Right atrium auricular region (tissue), 2 donors: ENCODE results near the gene CCT7. TPM values are rescaled to one million over a fixed set of nuclear protein-coding genes. Genes with fewer than 3 reads are reported as not detected.

Experiments
- DNase-seq: peaks from one replicate; pipeline ENCODE4 v3.0.0-alpha.2; 2019; ENCODE audit warnings: low spot score
- H3K27ac ChIP-seq, 2 donors: fragments of 200-600 bp; sonication (generic); 1 replicate in 1 of 2; 2 replicates in 1 of 2; pipeline ENCODE4 v1.5.1; 2016 to 2019
- H3K27me3 ChIP-seq, 2 donors: fragments of 200-600 bp; sonication (generic); one replicate each; pipeline versions ENCODE4 v1.5.1 to v1.6.0; 2017 to 2019
- H3K36me3 ChIP-seq: fragments of 200-600 bp; sonication (generic); one replicate; pipeline ENCODE4 v1.5.1; 2016
- H3K4me1 ChIP-seq, 2 donors: fragments of 200-600 bp; sonication (generic); one replicate each; pipeline versions ENCODE4 v1.5.1 to v1.6.0; 2017 to 2019
- H3K4me3 ChIP-seq, 2 donors: fragments of 200-600 bp; sonication (generic); 1 replicate in 1 of 2; 2 replicates in 1 of 2; pipeline ENCODE4 v1.5.1; 2017 to 2019; ENCODE audit warnings: mild to moderate bottlenecking in 1 of 2, moderate library complexity in 1 of 2
- H3K9me3 ChIP-seq, 2 donors: fragments of 200-600 bp; sonication (generic); one replicate each; pipeline ENCODE4 v1.5.1; 2019
- CTCF ChIP-seq, 2 donors: fragments of 200-600 bp; sonication (generic); IDR thresholded peaks; one replicate each; pipeline ENCODE4 v1.5.1; 2019; ENCODE audit warnings: antibody characterized with exemption in 2 of 2
- total RNA-seq, 2 donors: library from RNA; depleted of rRNA; stranded (reverse); fragments of >200 nt; gene quantifications; one replicate each; pipeline ENCODE4 v1.1.0, GENCODE V29; 2016

Gene CCT7
- total RNA-seq, 2 donors from 2014 or later, result 154 to 191 TPM

- H3K4me1 ChIP-seq, result peaks cover 0 to 7% of the 10 kb centered on the region in 2 donors
- no peak for TF ChIP-seq CTCF (IDR thresholded peaks at IDR 0.05)
- no peaks in the 10 kb centered on the region for H3K9me3 ChIP-seq
- H3K27ac ChIP-seq, result no peak overlapping the region
- no peak for DNase-seq
- H3K36me3 ChIP-seq, result no peaks in the 10 kb centered on the region
- H3K4me3 ChIP-seq, result no peak overlapping the region
- peaks cover 0 to 2% of the 10 kb centered on the region in 2 donors for H3K27me3 ChIP-seq
Observed at GRCh38 chr2:73266061-73266901, 32.2 kb downstream of the CCT7 start.

- H3K27ac ChIP-seq, result no peak overlapping the region
- no peaks in the 10 kb centered on the region for H3K9me3 ChIP-seq
- peaks cover 0 to 7% of the 10 kb centered on the region in 2 donors for H3K4me1 ChIP-seq
- H3K27me3 ChIP-seq, result peaks cover 0 to 2% of the 10 kb centered on the region in 2 donors
- H3K36me3 ChIP-seq, result no peaks in the 10 kb centered on the region
- no peak overlapping the region for H3K4me3 ChIP-seq
- no peak for TF ChIP-seq CTCF (IDR thresholded peaks at IDR 0.05)
- DNase-seq, result no peak
Observed at GRCh38 chr2:73267008-73267407, 32.9 kb downstream of the CCT7 start.

GRCh38 chr2:73268366-73268829, 34.3 kb downstream of the CCT7 start:
- no peak for DNase-seq
- no peak for TF ChIP-seq CTCF (IDR thresholded peaks at IDR 0.05)
- Histone ChIP-seq H3K36me3 (no peaks in the 10 kb centered on the region), H3K9me3 (no peaks in the 10 kb centered on the region), H3K27me3 (peaks cover 0 to 2% of the 10 kb centered on the region in 2 donors), H3K4me3 (peak overlapping the region in 1 of 2 donors; percentile 9), H3K4me1 (peaks cover 0 to 7% of the 10 kb centered on the region in 2 donors), H3K27ac (no peak overlapping the region)

- TF ChIP-seq CTCF (IDR thresholded peaks at IDR 0.05), result no peak
Observed at GRCh38 chr2:73268830-73269685, 35.0 kb downstream of the CCT7 start.

GRCh38 chr2:73269686-73270465, 35.8 kb downstream of the CCT7 start:
- no peak for TF ChIP-seq CTCF (IDR thresholded peaks at IDR 0.05)
- no peaks in the 10 kb centered on the region for H3K9me3 ChIP-seq
- no peak overlapping the region for H3K27ac ChIP-seq
- H3K4me3 ChIP-seq, result no peak overlapping the region
- DNase-seq, result no peak
- peaks cover 0 to 2% of the 10 kb centered on the region in 2 donors for H3K27me3 ChIP-seq
- peaks cover 0 to 7% of the 10 kb centered on the region in 2 donors for H3K4me1 ChIP-seq
- H3K36me3 ChIP-seq, result no peaks in the 10 kb centered on the region

More at GRCh38 chr2:73268830-73269685, 35.0 kb downstream of the CCT7 start:
- Histone ChIP-seq H3K4me3 (peak overlapping the region in 1 of 2 donors; percentile 9), H3K36me3 (no peaks in the 10 kb centered on the region), H3K27ac (no peak overlapping the region), H3K27me3 (peaks cover 0 to 2% of the 10 kb centered on the region in 2 donors), H3K9me3 (no peaks in the 10 kb centered on the region), H3K4me1 (peaks cover 0 to 7% of the 10 kb centered on the region in 2 donors)
- no peak for DNase-seq
